ENCODE data around the gene B4GALNT1.

B4GALNT1 gene

DNA sequence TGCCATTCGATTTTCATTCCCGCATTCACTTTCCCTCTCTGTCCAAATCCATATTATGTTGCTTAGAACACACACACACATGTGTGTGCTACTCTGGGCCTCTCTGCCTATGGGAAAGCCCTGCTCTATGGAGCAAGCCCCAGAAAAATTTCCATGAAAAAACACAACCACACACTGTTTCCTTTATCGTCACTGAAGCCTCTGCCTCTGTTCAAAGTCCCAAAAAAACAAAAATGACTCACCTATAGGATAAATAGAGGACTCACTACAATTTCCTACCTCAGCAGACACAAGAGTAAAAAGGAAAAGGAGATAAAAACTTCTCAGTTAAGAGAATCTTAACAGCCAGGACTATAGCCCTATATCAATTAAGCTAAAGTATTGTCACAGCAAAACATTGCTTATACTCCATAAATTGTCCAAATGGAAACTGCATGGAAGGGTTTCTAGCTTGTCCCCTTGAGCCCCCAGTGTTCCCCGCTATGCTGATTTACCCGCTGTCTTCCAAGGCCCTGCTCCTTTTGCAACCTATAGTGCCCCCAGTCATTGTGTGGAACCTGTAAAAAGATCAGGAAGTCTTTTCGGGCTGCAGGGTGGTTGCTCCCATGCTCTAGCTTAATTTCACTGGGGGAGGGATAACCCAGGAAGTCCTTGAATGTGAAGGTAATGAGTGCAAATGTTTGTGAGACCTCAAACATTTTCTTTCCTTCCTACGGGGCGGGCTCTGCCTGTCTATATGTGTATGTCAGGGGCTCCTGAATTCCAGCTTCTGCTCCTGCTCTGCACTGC is 53.1 kb downstream of the B4GALNT1 start:
- peaks cover 38% of the 10 kb centered on the region for H3K27me3 Mint-ChIP-seq (ENCODE audit: low read depth)
- no peak overlapping the region for H3K4me3 Mint-ChIP-seq
- H3K9me3 Mint-ChIP-seq: no peaks in the 10 kb centered on the region
- no peaks in the 10 kb centered on the region for H3K36me3 Mint-ChIP-seq (ENCODE audit: low read depth)
- TF ChIP-seq, protein P1, sequence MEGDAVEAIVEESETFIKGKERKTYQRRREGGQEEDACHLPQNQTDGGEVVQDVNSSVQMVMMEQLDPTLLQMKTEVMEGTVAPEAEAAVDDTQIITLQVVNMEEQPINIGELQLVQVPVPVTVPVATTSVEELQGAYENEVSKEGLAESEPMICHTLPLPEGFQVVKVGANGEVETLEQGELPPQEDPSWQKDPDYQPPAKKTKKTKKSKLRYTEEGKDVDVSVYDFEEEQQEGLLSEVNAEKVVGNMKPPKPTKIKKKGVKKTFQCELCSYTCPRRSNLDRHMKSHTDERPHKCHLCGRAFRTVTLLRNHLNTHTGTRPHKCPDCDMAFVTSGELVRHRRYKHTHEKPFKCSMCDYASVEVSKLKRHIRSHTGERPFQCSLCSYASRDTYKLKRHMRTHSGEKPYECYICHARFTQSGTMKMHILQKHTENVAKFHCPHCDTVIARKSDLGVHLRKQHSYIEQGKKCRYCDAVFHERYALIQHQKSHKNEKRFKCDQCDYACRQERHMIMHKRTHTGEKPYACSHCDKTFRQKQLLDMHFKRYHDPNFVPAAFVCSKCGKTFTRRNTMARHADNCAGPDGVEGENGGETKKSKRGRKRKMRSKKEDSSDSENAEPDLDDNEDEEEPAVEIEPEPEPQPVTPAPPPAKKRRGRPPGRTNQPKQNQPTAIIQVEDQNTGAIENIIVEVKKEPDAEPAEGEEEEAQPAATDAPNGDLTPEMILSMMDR (IDR thresholded peaks at IDR 0.05; ENCODE audit: unreplicated experiment in 3 of 3): no peak
- H3K27ac Mint-ChIP-seq: no peak overlapping the region
- no peaks in the 10 kb centered on the region for H3K4me1 Mint-ChIP-seq

DNA sequence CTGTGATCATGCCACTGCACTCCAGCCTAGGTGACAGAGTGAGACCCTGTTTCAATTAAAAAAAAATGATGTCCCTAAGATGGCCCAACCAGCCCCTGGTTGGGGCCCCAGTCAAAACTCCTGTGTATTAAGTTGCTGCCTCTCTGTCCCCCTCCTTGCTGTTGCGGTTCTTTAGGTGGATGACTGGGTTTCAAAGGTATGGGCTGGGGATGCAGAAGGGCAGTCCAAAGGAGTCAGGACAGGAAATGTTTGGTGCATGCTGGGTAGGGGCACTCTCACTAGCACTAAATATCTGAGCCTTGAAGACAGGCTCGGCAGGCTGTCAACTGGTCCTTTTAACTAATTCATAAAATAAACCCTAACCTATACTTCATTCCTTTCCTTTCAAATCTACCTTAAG is 54.0 kb downstream of the B4GALNT1 start:
- H3K36me3 Mint-ChIP-seq (ENCODE audit: low read depth): no peaks in the 10 kb centered on the region

DNA sequence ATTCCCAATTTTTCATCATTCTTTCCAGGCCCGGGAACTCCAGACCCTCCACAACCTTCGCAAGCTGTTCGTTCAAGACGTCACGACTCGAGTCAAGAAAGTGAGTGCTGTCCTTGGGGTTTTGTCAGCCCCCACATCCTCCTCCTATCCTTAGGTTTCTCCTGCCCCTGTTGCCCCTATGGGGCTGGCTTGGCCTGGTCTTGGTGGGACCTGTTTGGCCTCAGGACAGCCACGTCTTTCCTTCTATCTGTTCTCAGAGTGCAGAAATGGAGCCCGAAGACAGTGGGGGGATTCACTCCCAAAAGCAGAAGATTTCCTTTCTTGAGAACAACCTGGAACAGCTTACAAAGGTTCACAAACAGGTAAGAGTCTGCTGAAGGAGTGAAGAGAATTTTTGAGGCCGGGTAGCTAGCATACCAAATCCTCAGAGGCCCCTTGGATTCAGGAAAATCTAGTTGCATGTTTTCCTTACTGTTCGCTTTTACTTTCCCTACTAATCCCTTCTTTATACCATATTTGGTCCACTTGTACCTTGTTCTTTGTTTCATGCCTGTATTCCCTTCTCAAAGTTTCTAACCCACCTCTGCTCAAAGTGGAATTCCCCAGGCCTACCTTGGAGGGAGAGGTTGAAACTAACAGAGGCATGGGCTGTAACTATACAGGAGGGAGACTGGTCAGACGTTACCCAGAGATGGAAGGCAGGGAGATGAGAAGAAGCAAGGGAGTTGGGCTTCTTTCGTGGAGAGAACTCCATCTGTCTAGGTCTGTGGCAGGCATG is 54.8 kb downstream of the B4GALNT1 start:
- TF ChIP-seq, protein P1 (IDR thresholded peaks at IDR 0.05; ENCODE audit: unreplicated experiment in 3 of 3): no peak
- peaks cover 36% of the 10 kb centered on the region for H3K27me3 Mint-ChIP-seq (ENCODE audit: low read depth)
- H3K4me1 Mint-ChIP-seq: no peaks in the 10 kb centered on the region
- H3K27ac Mint-ChIP-seq: no peak overlapping the region
- H3K4me3 Mint-ChIP-seq: no peak overlapping the region
- no peaks in the 10 kb centered on the region for H3K9me3 Mint-ChIP-seq
- no peaks in the 10 kb centered on the region for H3K36me3 Mint-ChIP-seq (ENCODE audit: low read depth)

More for the DNA sequence above, 54.0 kb downstream of the B4GALNT1 start:
- no peak overlapping the region for H3K27ac Mint-ChIP-seq
- TF ChIP-seq, protein P1 (IDR thresholded peaks at IDR 0.05; ENCODE audit: unreplicated experiment in 3 of 3): no peak
- no peaks in the 10 kb centered on the region for H3K4me1 Mint-ChIP-seq
- H3K9me3 Mint-ChIP-seq: no peaks in the 10 kb centered on the region
- peaks cover 40% of the 10 kb centered on the region for H3K27me3 Mint-ChIP-seq (ENCODE audit: low read depth)
- no peak overlapping the region for H3K4me3 Mint-ChIP-seq

DNA sequence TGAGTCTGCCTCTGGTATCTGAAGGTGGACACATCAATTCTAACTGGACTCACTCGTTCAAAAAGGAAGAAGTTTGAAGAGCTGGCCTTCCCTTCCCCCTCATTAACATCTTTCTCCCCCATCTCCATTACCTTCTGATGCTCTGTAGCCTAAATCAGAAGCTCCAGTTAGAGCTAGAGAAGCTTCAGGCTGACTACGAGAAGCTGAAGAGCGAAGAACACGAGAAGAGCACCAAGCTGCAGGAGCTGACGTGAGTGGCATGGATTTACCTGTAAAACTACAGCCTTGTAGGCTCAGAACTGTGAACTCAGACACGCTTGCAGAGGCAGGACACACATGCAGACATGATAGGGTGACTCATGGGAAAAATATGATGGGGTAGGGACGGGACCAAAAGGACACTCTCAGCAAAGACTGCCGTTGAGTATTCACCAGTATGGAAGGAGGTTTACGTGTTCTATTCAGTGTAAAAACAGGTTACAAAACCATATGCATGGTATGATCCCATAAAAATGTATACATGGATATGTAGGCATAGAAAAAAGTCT is 56.3 kb downstream of the B4GALNT1 start:
- Mint-ChIP-seq H3K36me3 (ENCODE audit: low read depth) (no peaks in the 10 kb centered on the region), H3K27ac (no peak overlapping the region), H3K9me3 (no peaks in the 10 kb centered on the region), H3K4me3 (no peak overlapping the region), H3K4me1 (no peaks in the 10 kb centered on the region), H3K27me3 (ENCODE audit: low read depth) (peaks cover 41% of the 10 kb centered on the region)
- TF ChIP-seq, protein P1 (IDR thresholded peaks at IDR 0.05; ENCODE audit: unreplicated experiment in 3 of 3): no peak
